SK-N-SH (cell line): ENCODE measurements around the gene LRFN3. TPM values are rescaled to one million over a fixed set of nuclear protein-coding genes. Genes with fewer than 3 reads are reported as not detected.

Source experiments
- CTCF ChIA-PET: fragments of 300-600, 350-600 bp; formaldehyde crosslinking; extraction: SDS; loops from one replicate; lab custom pipeline; 2021; lab: Yijun Ruan, JAX
- POLR2A ChIA-PET: fragments of 350-600 bp; sonication (Branson Sonifier 250); formaldehyde crosslinking; extraction: SDS; loops from one replicate; lab custom pipeline; 2020; ENCODE audit warnings: antibody characterized with exemption, inconsistent platforms; lab: Yijun Ruan, JAX
- DNase-seq: peaks from one replicate; pipeline ENCODE4 v3.0.0; 2012
- H2AFZ ChIP-seq: fragments of 200-600 bp; sonication (generic); 2 replicates; pipeline ENCODE4 v1.8.1; 2016; ENCODE audit warnings: antibody characterized with exemption, mild to moderate bottlenecking, low read depth
- H3F3A ChIP-seq: fragments of 200-600 bp; sonication (generic); replicated peaks from 2 replicates; pipeline ENCODE3; 2016; ENCODE audit warnings: antibody characterized with exemption, mild to moderate bottlenecking; ENCODE audit not compliant: insufficient read depth
- H3K27ac ChIP-seq, 2 experiments: fragments of 200-500 bp in 1 of 2; fragments of 200-600 bp in 1 of 2; sonication (Bioruptor generic) in 1 of 2; sonication (generic), shearing (Covaris generic) in 1 of 2; 2 replicates each; pipeline versions ENCODE4 v1.5.1 to v1.6.1; 2014 to 2016; ENCODE audit warnings: low read depth in 2 of 2, inconsistent platforms in 1 of 2, low read length in 1 of 2, mild to moderate bottlenecking in 1 of 2, mixed read lengths in 1 of 2
- H3K27me3 ChIP-seq: fragments of 200-600 bp; sonication (generic), shearing (Covaris generic); 2 replicates; pipeline ENCODE4 v1.6.1; 2016; ENCODE audit warnings: mixed run types; ENCODE audit not compliant: insufficient read depth
- H3K36me3 ChIP-seq, 2 experiments: fragments of 200-500 bp in 1 of 2; fragments of 200-600 bp in 1 of 2; sonication (Bioruptor generic) in 1 of 2; sonication (generic) in 1 of 2; replicated peaks in 1 of 2; 2 replicates each; pipeline versions ENCODE3 to v1.5.1; 2014 to 2016; ENCODE audit warnings: low read length in 1 of 2, mild to moderate bottlenecking in 1 of 2; ENCODE audit not compliant: insufficient read depth in 2 of 2, control insufficient read depth in 1 of 2
- H3K4me1 ChIP-seq, 2 experiments: fragments of 200-500 bp in 1 of 2; fragments of 200-600 bp in 1 of 2; sonication (Bioruptor generic) in 1 of 2; sonication (generic), shearing (Covaris generic) in 1 of 2; 2 replicates each; pipeline versions ENCODE4 v1.5.1 to v1.6.1; 2014 to 2016; ENCODE audit warnings: low read depth in 1 of 2, low read length in 1 of 2, mixed run types in 1 of 2; ENCODE audit not compliant: insufficient read depth in 2 of 2, control insufficient read depth in 1 of 2
- H3K4me2 ChIP-seq: fragments of 200-600 bp; sonication (generic), shearing (Covaris generic); 2 replicates; pipeline ENCODE4 v1.6.1; 2017; ENCODE audit warnings: mixed run types
- H3K4me3 ChIP-seq, 2 experiments: fragments of 200-500 bp in 1 of 2; fragments of 200-600 bp in 1 of 2; sonication (Bioruptor generic) in 1 of 2; sonication (generic), shearing (Covaris generic) in 1 of 2; 2 replicates each; pipeline versions ENCODE4 v1.5.1 to v1.8.1; 2014 to 2016; ENCODE audit warnings: low read depth in 2 of 2, inconsistent platforms in 1 of 2, low read length in 1 of 2, mild to moderate bottlenecking in 1 of 2, mixed read lengths in 1 of 2, moderate library complexity in 1 of 2
- H3K79me2 ChIP-seq: fragments of 200-600 bp; sonication (generic); 2 replicates; pipeline ENCODE4 v1.8.1; 2017; ENCODE audit warnings: mild to moderate bottlenecking; ENCODE audit not compliant: insufficient read depth
- H3K9ac ChIP-seq: fragments of 200-600 bp; sonication (generic); 2 replicates; pipeline ENCODE4 v1.6.1; 2017; ENCODE audit warnings: mixed run types
- H3K9me2 ChIP-seq: fragments of 200-600 bp; sonication (generic); 2 replicates; pipeline ENCODE4 v1.6.1; 2017; ENCODE audit warnings: mixed run types
- H3K9me3 ChIP-seq: fragments of 200-600 bp; sonication (generic); 2 replicates; pipeline ENCODE4 v1.6.1; 2017; ENCODE audit warnings: mixed run types, mild to moderate bottlenecking, moderate library complexity
- H4K20me1 ChIP-seq: fragments of 200-600 bp; sonication (generic); 2 replicates; pipeline ENCODE4 v1.6.1; 2017; ENCODE audit warnings: mild to moderate bottlenecking, mixed run types; ENCODE audit not compliant: insufficient read depth
- CHD2 ChIP-seq: fragments of 150-350 bp; IDR thresholded peaks from 2 replicates; pipeline ENCODE4 v1.6.1; 2018; ENCODE audit warnings: low read length; ENCODE audit not compliant: partially characterized antibody
- EP300 ChIP-seq, 2 experiments: IDR thresholded peaks; 2 replicates each; pipeline versions ENCODE4 v1.4.0 to v1.6.1; 2012; ENCODE audit warnings: borderline replicate concordance in 1 of 2, low read depth in 1 of 2, low read length in 1 of 2
- FOSL2 ChIP-seq: IDR thresholded peaks from 2 replicates; pipeline ENCODE4 v1.4.0; 2012; ENCODE audit warnings: low read depth, mild to moderate bottlenecking, moderate library complexity, borderline replicate concordance
- FOXJ3 ChIP-seq: sonication (generic); formaldehyde crosslinking; IDR thresholded peaks from 2 replicates; pipeline ENCODE4 v1.5.1; 2020; ENCODE audit warnings: mild to moderate bottlenecking, missing genetic modification reagents
- FOXM1 ChIP-seq: IDR thresholded peaks from 2 replicates; pipeline ENCODE4 v1.4.0; 2012; ENCODE audit warnings: low read depth, mild to moderate bottlenecking
- GATA2 ChIP-seq: sonication (generic); formaldehyde crosslinking; IDR thresholded peaks from 2 replicates; pipeline ENCODE4 v1.5.0; 2020; ENCODE audit warnings: mild to moderate bottlenecking, missing genetic modification reagents
- NFIC ChIP-seq: IDR thresholded peaks from 2 replicates; pipeline ENCODE4 v1.4.0; 2012; ENCODE audit warnings: borderline replicate concordance
- NRF1 ChIP-seq: IDR thresholded peaks from 2 replicates; pipeline ENCODE4 v1.6.1; 2012; ENCODE audit warnings: low read depth, mild to moderate bottlenecking, low read length
- POLR2AphosphoS5 ChIP-seq: IDR thresholded peaks from 2 replicates; pipeline ENCODE4 v1.6.1; 2012; ENCODE audit warnings: low read depth, low read length
- RAD21 ChIP-seq: IDR thresholded peaks from 2 replicates; pipeline ENCODE4 v1.6.1; 2012; ENCODE audit warnings: mild to moderate bottlenecking, low read length
- SMC3 ChIP-seq: IDR thresholded peaks from 2 replicates; pipeline ENCODE4 v1.6.1; 2012; ENCODE audit warnings: low read depth, low read length, improper control_type of control experiment
- TAF1 ChIP-seq: IDR thresholded peaks from 2 replicates; pipeline ENCODE4 v1.6.1; 2012; ENCODE audit warnings: low read depth, mild to moderate bottlenecking, low read length, moderate library complexity, borderline replicate concordance
- YY1 ChIP-seq: IDR thresholded peaks from 2 replicates; pipeline ENCODE4 v1.4.0; 2012; ENCODE audit warnings: low read depth, mild to moderate bottlenecking
- WGBS: methylation state at CpG from one replicate; pipeline ENCODE4 v1.1.6; 2017; ENCODE audit warnings: low lambda C conversion rate; 5-methylcytosine and 5-hydroxymethylcytosine counted together
- polyA plus RNA-seq, 3 experiments: library from polyadenylated mRNA; depleted of rRNA; stranded (reverse); fragments of >200 nt; gene quantifications; 2 replicates each; pipeline ENCODE4 v1.2.3, GENCODE V29; 2012
- TF ChIP-seq, protein P1 (sequence below): IDR thresholded peaks from 2 replicates; pipeline ENCODE4; 2012
- TF ChIP-seq, protein P2 (sequence below): fragments of 150-350 bp; IDR thresholded peaks from 2 replicates; pipeline ENCODE4 v1.6.1; 2017; ENCODE audit warnings: antibody characterized with exemption, low read length, low read depth, borderline replicate concordance
- TF ChIP-seq, protein P3 (sequence below): IDR thresholded peaks from 2 replicates; pipeline ENCODE4 v1.6.1; 2012; ENCODE audit warnings: mild to moderate bottlenecking, low read depth, low read length, moderate library complexity
- TF ChIP-seq, protein P4 (sequence below): IDR thresholded peaks from 2 replicates; pipeline ENCODE4 v1.4.0; 2012; ENCODE audit warnings: low read depth
- TF ChIP-seq, protein P5 (sequence below): IDR thresholded peaks from 2 replicates; pipeline ENCODE4 v1.4.0; 2012; ENCODE audit warnings: low read depth, borderline replicate concordance
- TF ChIP-seq, protein P6 (sequence below): fragments of 150-350 bp; IDR thresholded peaks from 2 replicates; pipeline ENCODE4 v1.6.1; 2016; ENCODE audit warnings: mild to moderate bottlenecking, low read depth, low read length
- TF ChIP-seq, protein P7 (sequence below): fragments of 200-600 bp; sonication (generic); IDR thresholded peaks from 2 replicates; pipeline ENCODE4 v1.6.1; 2017; ENCODE audit warnings: antibody characterized with exemption, mild to moderate bottlenecking, moderate library complexity

LRFN3 gene
- polyA plus RNA-seq, 1 of the 3 experiments (the other 2 are of a cell fraction), result 5.4 TPM

DNA sequence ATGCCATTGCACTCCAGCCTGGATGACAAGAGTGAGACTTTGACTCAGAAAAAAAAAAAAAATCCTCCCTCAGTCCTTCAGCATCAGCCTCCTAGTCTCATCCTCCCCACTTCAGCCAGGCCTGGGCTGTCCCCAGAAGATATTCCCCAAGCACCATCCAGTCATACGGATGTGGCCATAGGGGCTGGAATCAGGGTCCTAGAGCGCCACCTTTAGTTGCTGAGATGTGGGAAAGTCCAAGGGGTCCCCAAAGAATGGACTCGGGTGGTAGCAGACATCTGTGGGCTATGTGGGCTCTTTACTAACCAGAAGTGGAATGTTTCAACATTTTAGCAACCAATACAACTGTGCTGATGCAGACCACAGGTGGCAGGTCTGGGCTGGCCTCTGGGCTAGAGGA is 25.0 kb upstream of the LRFN3 start:
- POLR2A ChIA-PET, result no interaction called here
- 57% methylated on average over 3 of the region's 3 CpGs for WGBS

More for the DNA sequence above, 25.0 kb upstream of the LRFN3 start:
- Histone ChIP-seq H3K4me2 (no peak overlapping the region), H3K9me3 (no peaks in the 10 kb centered on the region), H2AFZ (no peak overlapping the region), H3K9ac (no peak overlapping the region), H3F3A (no peaks in the 10 kb centered on the region), H3K79me2 (no peaks in the 10 kb centered on the region), H3K27me3 (peaks cover 5% of the 10 kb centered on the region; the same call in 1 of the 2 replicates), H3K36me3 (no peaks in the 10 kb centered on the region), H3K4me1 (no peaks in the 10 kb centered on the region), H3K27ac (no peak overlapping the region), H4K20me1 (no peaks in the 10 kb centered on the region), H3K4me3 (no peak overlapping the region), H3K9me2 (no peaks in the 10 kb centered on the region)
- CTCF ChIA-PET, result no interaction called here
- TF ChIP-seq FOSL2 (no peak), FOXM1 (no peak), SMC3 (no peak), POLR2AphosphoS5 (no peak), GATA2 (CRISPR knock-in tag) (no peak), EP300 (IDR thresholded peaks at IDR 0.05; ENCODE audit: borderline replicate concordance in 1 of 2, low read depth in 1 of 2, low read length in 1 of 2) (no peak), NRF1 (no peak), YY1 (no peak), RAD21 (no peak), FOXJ3 (no peak), TAF1 (no peak), CHD2 (no peak), NFIC (no peak)
- TF ChIP-seq, protein P1, sequence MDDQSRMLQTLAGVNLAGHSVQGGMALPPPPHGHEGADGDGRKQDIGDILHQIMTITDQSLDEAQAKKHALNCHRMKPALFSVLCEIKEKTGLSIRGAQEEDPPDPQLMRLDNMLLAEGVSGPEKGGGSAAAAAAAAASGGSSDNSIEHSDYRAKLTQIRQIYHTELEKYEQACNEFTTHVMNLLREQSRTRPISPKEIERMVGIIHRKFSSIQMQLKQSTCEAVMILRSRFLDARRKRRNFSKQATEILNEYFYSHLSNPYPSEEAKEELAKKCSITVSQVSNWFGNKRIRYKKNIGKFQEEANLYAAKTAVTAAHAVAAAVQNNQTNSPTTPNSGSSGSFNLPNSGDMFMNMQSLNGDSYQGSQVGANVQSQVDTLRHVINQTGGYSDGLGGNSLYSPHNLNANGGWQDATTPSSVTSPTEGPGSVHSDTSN, result no peak
- TF ChIP-seq, protein P2, sequence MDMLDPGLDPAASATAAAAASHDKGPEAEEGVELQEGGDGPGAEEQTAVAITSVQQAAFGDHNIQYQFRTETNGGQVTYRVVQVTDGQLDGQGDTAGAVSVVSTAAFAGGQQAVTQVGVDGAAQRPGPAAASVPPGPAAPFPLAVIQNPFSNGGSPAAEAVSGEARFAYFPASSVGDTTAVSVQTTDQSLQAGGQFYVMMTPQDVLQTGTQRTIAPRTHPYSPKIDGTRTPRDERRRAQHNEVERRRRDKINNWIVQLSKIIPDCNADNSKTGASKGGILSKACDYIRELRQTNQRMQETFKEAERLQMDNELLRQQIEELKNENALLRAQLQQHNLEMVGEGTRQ, result no peak
- TF ChIP-seq, protein P3, sequence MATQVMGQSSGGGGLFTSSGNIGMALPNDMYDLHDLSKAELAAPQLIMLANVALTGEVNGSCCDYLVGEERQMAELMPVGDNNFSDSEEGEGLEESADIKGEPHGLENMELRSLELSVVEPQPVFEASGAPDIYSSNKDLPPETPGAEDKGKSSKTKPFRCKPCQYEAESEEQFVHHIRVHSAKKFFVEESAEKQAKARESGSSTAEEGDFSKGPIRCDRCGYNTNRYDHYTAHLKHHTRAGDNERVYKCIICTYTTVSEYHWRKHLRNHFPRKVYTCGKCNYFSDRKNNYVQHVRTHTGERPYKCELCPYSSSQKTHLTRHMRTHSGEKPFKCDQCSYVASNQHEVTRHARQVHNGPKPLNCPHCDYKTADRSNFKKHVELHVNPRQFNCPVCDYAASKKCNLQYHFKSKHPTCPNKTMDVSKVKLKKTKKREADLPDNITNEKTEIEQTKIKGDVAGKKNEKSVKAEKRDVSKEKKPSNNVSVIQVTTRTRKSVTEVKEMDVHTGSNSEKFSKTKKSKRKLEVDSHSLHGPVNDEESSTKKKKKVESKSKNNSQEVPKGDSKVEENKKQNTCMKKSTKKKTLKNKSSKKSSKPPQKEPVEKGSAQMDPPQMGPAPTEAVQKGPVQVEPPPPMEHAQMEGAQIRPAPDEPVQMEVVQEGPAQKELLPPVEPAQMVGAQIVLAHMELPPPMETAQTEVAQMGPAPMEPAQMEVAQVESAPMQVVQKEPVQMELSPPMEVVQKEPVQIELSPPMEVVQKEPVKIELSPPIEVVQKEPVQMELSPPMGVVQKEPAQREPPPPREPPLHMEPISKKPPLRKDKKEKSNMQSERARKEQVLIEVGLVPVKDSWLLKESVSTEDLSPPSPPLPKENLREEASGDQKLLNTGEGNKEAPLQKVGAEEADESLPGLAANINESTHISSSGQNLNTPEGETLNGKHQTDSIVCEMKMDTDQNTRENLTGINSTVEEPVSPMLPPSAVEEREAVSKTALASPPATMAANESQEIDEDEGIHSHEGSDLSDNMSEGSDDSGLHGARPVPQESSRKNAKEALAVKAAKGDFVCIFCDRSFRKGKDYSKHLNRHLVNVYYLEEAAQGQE, result no peak
- TF ChIP-seq, protein P4, sequence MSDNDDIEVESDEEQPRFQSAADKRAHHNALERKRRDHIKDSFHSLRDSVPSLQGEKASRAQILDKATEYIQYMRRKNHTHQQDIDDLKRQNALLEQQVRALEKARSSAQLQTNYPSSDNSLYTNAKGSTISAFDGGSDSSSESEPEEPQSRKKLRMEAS, result no peak
- TF ChIP-seq, protein P5, sequence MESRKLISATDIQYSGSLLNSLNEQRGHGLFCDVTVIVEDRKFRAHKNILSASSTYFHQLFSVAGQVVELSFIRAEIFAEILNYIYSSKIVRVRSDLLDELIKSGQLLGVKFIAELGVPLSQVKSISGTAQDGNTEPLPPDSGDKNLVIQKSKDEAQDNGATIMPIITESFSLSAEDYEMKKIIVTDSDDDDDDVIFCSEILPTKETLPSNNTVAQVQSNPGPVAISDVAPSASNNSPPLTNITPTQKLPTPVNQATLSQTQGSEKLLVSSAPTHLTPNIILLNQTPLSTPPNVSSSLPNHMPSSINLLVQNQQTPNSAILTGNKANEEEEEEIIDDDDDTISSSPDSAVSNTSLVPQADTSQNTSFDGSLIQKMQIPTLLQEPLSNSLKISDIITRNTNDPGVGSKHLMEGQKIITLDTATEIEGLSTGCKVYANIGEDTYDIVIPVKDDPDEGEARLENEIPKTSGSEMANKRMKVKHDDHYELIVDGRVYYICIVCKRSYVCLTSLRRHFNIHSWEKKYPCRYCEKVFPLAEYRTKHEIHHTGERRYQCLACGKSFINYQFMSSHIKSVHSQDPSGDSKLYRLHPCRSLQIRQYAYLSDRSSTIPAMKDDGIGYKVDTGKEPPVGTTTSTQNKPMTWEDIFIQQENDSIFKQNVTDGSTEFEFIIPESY, result no peak
- TF ChIP-seq, protein P6, sequence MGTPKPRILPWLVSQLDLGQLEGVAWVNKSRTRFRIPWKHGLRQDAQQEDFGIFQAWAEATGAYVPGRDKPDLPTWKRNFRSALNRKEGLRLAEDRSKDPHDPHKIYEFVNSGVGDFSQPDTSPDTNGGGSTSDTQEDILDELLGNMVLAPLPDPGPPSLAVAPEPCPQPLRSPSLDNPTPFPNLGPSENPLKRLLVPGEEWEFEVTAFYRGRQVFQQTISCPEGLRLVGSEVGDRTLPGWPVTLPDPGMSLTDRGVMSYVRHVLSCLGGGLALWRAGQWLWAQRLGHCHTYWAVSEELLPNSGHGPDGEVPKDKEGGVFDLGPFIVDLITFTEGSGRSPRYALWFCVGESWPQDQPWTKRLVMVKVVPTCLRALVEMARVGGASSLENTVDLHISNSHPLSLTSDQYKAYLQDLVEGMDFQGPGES, result no peak
- TF ChIP-seq, protein P7, sequence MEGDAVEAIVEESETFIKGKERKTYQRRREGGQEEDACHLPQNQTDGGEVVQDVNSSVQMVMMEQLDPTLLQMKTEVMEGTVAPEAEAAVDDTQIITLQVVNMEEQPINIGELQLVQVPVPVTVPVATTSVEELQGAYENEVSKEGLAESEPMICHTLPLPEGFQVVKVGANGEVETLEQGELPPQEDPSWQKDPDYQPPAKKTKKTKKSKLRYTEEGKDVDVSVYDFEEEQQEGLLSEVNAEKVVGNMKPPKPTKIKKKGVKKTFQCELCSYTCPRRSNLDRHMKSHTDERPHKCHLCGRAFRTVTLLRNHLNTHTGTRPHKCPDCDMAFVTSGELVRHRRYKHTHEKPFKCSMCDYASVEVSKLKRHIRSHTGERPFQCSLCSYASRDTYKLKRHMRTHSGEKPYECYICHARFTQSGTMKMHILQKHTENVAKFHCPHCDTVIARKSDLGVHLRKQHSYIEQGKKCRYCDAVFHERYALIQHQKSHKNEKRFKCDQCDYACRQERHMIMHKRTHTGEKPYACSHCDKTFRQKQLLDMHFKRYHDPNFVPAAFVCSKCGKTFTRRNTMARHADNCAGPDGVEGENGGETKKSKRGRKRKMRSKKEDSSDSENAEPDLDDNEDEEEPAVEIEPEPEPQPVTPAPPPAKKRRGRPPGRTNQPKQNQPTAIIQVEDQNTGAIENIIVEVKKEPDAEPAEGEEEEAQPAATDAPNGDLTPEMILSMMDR, result no peak
- DNase-seq, result no peak
